Kidney (tissue), 14 donors: ENCODE results near the gene MSX1. TPM values are rescaled to one million over a fixed set of nuclear protein-coding genes. Genes with fewer than 3 reads are reported as not detected.
A peak's percentile ranks its signal among the peaks of the same experiment; 100 is the strongest.

ENCODE experiments used
- DNase-seq, 5 donors: peaks; one replicate each; pipeline ENCODE4 v3.0.0-alpha.2; 2013 to 2020
- FAIRE-seq: peaks from 2 replicates; lab custom pipeline; 2012; peaks lifted over from hg19 to GRCh38; lab: Jason Lieb, UNC
- H3K27ac ChIP-seq, 2 donors: one replicate each; pipeline ENCODE4 v1.7.0; 2013; ENCODE audit warnings: low read depth in 2 of 2, low read length in 2 of 2, inconsistent platforms in 1 of 2
- H3K27me3 ChIP-seq: one replicate; pipeline ENCODE4 v1.7.1; 2013; ENCODE audit warnings: low read length, inconsistent platforms; ENCODE audit not compliant: control insufficient read depth, insufficient read depth
- H3K36me3 ChIP-seq, 3 donors: one replicate each; pipeline versions ENCODE4 v1.7.0 to v1.7.1; 2013; ENCODE audit warnings: low read length in 3 of 3, control low read depth in 1 of 3, inconsistent platforms in 1 of 3; ENCODE audit not compliant: insufficient read depth in 3 of 3, control insufficient read depth in 2 of 3
- H3K4me1 ChIP-seq, 3 donors: one replicate each; pipeline versions ENCODE4 v1.7.0 to v1.7.1; 2013; ENCODE audit warnings: low read length in 3 of 3, inconsistent platforms in 1 of 3, low read depth in 1 of 3; ENCODE audit not compliant: control insufficient read depth in 2 of 3, insufficient read depth in 2 of 3
- H3K4me3 ChIP-seq, 3 donors: one replicate each; pipeline versions ENCODE4 v1.7.0 to v1.8.1; 2013; ENCODE audit warnings: low read length in 3 of 3, control low read depth in 1 of 3, inconsistent platforms in 1 of 3
- H3K9ac ChIP-seq, 3 donors: one replicate each; pipeline versions ENCODE4 v1.7.0 to v1.7.1; 2013; ENCODE audit warnings: low read length in 3 of 3, control low read depth in 1 of 3, inconsistent platforms in 1 of 3
- H3K9me3 ChIP-seq, 3 donors: one replicate each; pipeline versions ENCODE4 v1.7.0 to v1.7.1; 2013; ENCODE audit warnings: low read length in 3 of 3, control low read depth in 1 of 3, inconsistent platforms in 1 of 3; ENCODE audit not compliant: control insufficient read depth in 2 of 3, insufficient read depth in 1 of 3
- intact Hi-C: fragments of 100-400 bp; cut with DNase I; formaldehyde crosslinking; loops from one replicate; pipeline ENCODE4 v1.11.1; 2022
- polyA plus RNA-seq: library from polyadenylated mRNA; stranded (reverse); fragments of 350-450 nt; fragmentation: Illumina TruSeq; extraction: RNeasy Lipid Tissue Mini Kit (QIAGEN cat#74804); gene quantifications from one replicate; pipeline ENCODE4 v1.2.3, GENCODE V29; 2014; ENCODE audit warnings: low read depth, low replicate concordance; ENCODE audit not compliant: insufficient read depth
- total RNA-seq: library from RNA; stranded (reverse); fragmentation: NEBNext Ultra II Directional; extraction: Animal tissue kit (Norgen Biotek cat#: 25700); gene quantifications from one replicate; pipeline ENCODE4 v1.2.1, GENCODE V29; 2021
- TF ChIP-seq, protein P1 (sequence below): IDR thresholded peaks from 3 replicates; pipeline ENCODE4 v1.5.1; 2012; ENCODE audit warnings: mild to moderate bottlenecking, moderate library complexity, borderline replicate concordance; ENCODE audit not compliant: insufficient read depth; ENCODE audit errors: extremely low read depth
- donor health status: control.
- donor health status: control.
- donor health status: control.
- donor health status: control.
- donor health status: control.
- donor health status: DM: yes; HTN: yes; CAD: no.
- donor health status: Normal renal cell carcinoma (clear cell type).

The MSX1 gene
- total and polyA plus RNA-seq, 2 donors from 2014 or later, result 2.3 to 3.0 TPM

DNA sequence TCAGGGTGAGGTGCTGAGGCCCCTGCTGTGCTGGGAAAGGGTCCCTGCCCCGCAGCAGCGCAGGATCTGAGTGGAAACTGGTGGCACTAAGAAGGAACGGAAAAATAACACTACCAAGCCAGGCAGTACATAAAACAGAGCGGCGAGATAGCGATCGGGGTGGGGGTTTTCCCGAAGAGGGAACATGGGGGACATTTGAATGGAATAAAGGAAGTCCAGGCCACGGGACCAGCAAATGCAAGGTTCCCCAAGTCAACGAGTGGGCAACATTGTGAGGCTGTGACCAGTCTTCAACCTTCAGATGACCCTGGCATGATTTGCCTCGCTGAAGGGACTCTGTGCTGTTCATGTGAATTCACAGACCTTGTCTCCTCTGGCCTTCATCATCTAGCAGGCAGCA lies 13.7 kb downstream of the MSX1 start:
- Histone ChIP-seq H3K4me1 (peaks cover 0 to 4% (median 0%) of the 10 kb centered on the region in 3 donors), H3K9me3 (no peaks in the 10 kb centered on the region), H3K27me3 (peaks cover 67% of the 10 kb centered on the region), H3K9ac (no peak overlapping the region), H3K36me3 (no peaks in the 10 kb centered on the region), H3K4me3 (no peak overlapping the region), H3K27ac (no peak overlapping the region)
- TF ChIP-seq, protein P1, sequence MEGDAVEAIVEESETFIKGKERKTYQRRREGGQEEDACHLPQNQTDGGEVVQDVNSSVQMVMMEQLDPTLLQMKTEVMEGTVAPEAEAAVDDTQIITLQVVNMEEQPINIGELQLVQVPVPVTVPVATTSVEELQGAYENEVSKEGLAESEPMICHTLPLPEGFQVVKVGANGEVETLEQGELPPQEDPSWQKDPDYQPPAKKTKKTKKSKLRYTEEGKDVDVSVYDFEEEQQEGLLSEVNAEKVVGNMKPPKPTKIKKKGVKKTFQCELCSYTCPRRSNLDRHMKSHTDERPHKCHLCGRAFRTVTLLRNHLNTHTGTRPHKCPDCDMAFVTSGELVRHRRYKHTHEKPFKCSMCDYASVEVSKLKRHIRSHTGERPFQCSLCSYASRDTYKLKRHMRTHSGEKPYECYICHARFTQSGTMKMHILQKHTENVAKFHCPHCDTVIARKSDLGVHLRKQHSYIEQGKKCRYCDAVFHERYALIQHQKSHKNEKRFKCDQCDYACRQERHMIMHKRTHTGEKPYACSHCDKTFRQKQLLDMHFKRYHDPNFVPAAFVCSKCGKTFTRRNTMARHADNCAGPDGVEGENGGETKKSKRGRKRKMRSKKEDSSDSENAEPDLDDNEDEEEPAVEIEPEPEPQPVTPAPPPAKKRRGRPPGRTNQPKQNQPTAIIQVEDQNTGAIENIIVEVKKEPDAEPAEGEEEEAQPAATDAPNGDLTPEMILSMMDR, result no peak
- FAIRE-seq (no peak), DNase-seq (no peak)
- intact Hi-C loops, result no loop called here

DNA sequence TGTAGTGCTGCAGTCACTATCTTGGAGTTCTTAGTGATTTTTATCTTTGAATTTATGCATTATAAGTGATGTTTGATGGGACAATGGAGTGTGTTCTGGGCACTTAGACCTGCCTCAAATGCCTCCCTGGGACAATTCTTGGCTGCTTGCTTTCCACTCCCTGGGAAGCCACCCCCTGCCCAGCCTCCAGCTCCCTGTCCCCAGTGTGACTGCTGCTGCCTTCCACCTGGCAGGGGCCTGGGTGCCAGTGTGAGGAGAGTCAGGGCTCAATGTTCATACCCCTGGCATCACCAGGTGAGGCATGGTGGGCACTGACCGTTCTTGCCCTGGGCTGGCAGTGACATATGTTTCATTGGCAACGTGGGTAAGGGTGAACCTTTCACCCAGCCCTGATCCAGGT lies 14.8 kb downstream of the MSX1 start:
- no peak overlapping the region for H3K9ac ChIP-seq
- TF ChIP-seq, protein P1, result no peak
- no peak overlapping the region for H3K27ac ChIP-seq
- no peaks in the 10 kb centered on the region for H3K36me3 ChIP-seq
- intact Hi-C loops, result no loop called here
- DNase-seq (no peak), FAIRE-seq (no peak)
- peaks cover 60% of the 10 kb centered on the region for H3K27me3 ChIP-seq
- H3K4me1 ChIP-seq, result peaks cover 0 to 4% (median 0%) of the 10 kb centered on the region in 3 donors
- no peak overlapping the region for H3K4me3 ChIP-seq
- H3K9me3 ChIP-seq, result no peaks in the 10 kb centered on the region

DNA sequence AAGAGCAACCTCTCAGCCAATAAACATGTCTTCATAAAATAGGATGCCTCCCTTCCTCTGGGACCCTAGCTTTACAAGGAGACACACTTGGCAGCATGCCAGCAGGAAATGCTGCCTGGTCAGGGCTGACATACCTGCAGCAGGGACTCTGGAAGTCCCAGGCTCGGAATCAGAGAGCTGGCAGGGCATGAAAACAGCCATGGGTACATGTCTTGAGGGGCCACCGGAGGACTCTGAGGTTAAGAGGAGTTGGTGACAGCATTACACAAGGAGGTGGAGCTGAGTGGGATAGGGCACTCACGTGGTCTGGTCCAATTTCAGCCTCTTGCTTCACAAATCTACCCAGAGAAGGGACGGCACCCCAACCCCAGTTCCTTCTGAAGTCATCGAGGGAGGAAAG lies 15.7 kb downstream of the MSX1 start:
- peak in 4 of 5 donors; percentile 65 to 80 (median 76) for DNase-seq
- peaks cover 51% of the 10 kb centered on the region for H3K27me3 ChIP-seq

More for the DNA sequence above, 15.7 kb downstream of the MSX1 start:
- FAIRE-seq, result no peak
- H3K4me3 ChIP-seq, result no peak overlapping the region
- TF ChIP-seq, protein P1, result no peak
- intact Hi-C loops, result no loop called here
- no peak overlapping the region for H3K9ac ChIP-seq
- H3K36me3 ChIP-seq, result no peaks in the 10 kb centered on the region
- peaks cover 0 to 4% (median 0%) of the 10 kb centered on the region in 3 donors for H3K4me1 ChIP-seq
- no peak overlapping the region for H3K27ac ChIP-seq
- no peaks in the 10 kb centered on the region for H3K9me3 ChIP-seq
